CMK (cell line): ENCODE results near the gene HS6ST3.
"Not testable (repeated sequence)": the region's sequence is repeated elsewhere in the genome, so short reads cannot be mapped to it uniquely, and the experiment has no call there.

Experiments used
- DNase-seq: peaks from one replicate; pipeline ENCODE4 v3.0.0-alpha.2; 2010; ENCODE audit warnings: low read depth

HS6ST3 gene

GRCh38 chr13:96091164-96092117 is 1.5 kb downstream of the HS6ST3 start:
- no peak for DNase-seq

- DNase-seq: no peak
These were observed 3.5 kb downstream of the HS6ST3 start for GRCh38 chr13:96093296-96094006.

DNA sequence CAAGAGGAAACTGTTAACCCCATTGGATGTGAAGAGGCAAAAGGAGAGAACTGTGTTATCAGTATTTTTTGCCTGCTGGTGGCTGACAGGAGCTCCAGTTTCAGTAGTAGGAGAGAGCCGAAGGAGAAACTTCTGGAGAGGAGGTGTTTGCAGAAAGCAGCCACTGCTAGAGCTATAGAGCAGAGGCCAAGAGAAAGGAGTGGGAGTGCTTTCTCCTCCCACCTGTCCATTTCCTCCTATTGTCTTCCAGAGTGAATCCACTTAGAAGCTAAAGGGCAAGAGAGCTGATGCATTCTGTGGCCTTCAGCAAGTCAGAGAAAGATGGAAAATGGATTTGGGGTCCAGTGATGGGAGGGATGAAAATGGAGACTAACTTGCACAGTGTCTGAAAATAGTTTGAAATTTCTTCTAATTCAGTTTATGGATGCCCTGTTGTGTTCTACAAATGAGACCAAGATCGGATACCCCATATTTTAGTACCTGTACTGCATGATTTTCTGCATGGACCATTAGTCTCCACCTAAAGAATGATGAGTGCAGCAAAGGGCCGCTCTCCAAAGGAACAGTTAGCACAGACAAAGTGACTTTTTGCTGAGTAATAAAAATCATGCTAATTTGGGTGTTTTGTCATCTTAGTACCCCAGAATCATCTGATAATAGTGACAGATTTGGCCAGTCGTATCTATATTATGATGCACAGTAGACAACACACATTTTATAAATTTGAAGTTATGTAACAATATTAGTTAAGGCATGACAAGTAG is 10.7 kb downstream of the HS6ST3 start:
- DNase-seq: no peak

- no peak for DNase-seq
These were observed 14.6 kb downstream of the HS6ST3 start for GRCh38 chr13:96104516-96104915.

GRCh38 chr13:96108072-96108471 is 18.2 kb downstream of the HS6ST3 start:
- not testable (repeated sequence) for DNase-seq

DNA sequence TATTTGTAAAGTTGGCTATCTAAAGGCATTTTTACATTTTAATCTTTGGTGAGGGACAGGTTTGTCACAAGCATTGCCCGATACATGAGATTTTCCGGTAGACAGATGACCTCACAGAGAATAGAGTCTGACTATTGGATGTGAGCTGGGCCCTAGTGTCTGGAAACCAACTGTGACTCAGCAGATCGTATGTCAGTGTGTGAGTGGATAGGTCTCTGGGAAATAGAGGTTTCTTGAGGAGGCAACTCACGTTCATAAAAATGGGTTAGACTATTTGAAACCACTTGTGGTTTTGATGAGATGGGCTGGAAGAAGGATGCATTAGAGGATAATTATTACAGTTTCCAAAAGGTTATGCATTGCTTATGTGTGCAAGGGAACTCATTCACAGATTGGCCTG is 19.2 kb downstream of the HS6ST3 start:
- DNase-seq: no peak

GRCh38 chr13:96112936-96113335 is 23.0 kb downstream of the HS6ST3 start:
- no peak for DNase-seq

DNA sequence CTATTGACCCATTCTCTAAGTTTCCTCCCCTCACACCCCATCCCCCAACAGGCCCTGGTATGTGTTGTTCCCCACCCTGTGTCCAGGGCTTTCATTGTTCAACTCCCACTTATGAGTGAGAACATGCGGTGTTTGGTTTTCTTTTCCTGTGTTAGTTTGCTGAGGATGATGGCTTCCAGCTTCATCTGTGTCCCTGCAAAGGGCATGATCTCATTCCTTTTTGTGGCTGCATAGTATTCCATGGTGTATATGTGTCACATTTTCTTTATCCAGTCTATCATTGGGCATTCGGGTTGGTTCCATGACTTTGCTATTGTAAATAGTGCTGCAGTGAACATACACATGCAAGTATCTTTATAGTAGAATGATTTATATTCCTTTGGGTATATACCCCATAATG is 25.5 kb downstream of the HS6ST3 start:
- not testable (repeated sequence) for DNase-seq

DNA sequence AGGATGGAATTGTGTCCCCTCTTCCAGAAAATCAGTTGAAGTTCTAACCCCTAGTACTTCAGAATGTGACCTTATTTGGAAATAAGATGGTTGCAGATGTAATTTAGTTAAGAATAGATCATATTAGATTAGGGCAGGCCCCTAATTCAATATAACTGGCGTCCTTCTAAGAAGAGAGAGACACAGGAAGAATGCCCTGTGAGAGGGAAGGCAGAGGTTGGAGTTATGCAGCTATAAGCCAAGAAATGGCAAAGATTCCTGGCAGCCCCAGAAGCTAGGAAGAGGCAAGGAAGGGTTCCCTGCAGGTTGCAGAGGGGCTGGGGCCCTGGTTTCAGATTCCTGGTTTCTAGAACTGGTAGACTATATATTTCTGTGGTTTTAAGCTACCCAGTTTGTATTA is 30.0 kb downstream of the HS6ST3 start:
- no peak for DNase-seq

DNA sequence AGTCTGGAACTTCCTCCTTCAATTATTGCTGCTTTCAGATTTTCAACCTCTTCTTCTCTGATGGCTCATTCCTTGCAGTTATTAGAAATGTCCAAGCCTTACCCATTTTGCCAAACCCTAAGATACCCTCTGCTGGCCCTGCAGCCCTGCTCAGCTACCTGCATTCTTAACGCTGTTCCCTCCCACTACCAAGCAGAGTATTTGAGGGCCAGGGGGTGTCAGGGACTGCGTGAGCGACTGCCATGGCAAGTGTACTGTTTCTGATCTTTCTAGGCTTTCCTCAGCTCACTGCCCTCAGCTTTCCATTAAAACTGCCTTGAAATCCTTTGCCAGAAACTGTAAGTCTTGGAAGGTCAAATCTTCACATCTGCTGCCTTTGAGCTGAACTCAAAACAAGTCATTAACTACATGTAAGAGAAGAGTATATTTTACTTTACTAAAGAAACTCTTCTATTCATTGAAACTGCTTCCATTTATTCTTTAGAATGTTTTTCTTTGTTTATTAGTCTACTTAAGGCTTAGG is 41.0 kb downstream of the HS6ST3 start:
- no peak for DNase-seq

GRCh38 chr13:96141032-96141431 is 51.1 kb downstream of the HS6ST3 start:
- DNase-seq: no peak

GRCh38 chr13:96159725-96160124 is 69.8 kb downstream of the HS6ST3 start:
- DNase-seq: no peak

- DNase-seq: no peak
These were observed 71.2 kb downstream of the HS6ST3 start for GRCh38 chr13:96161141-96161540.

GRCh38 chr13:96165840-96166239 is 75.9 kb downstream of the HS6ST3 start:
- no peak for DNase-seq

- DNase-seq: no peak
These were observed 82.2 kb downstream of the HS6ST3 start for GRCh38 chr13:96172066-96172465.

- no peak for DNase-seq
These were observed 88.9 kb downstream of the HS6ST3 start for GRCh38 chr13:96178759-96179158.

DNA sequence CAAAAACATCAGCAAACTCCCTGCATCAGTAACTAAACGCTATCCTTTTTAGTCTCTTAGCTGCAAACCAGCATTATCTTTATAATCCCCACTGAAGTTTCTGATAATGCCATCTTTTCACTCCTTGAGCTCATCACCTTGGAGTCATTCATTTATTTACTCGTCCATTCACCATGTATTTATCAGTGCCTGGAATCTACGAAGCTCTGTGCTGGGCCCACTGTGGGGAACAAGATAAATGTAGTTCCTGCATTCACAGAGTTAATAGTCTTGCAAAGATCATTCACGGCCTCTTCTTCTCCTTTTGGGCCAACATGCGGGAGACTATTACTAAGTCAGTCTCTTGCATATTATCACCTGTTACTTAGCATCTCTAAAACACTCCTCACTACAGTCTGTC is 89.4 kb downstream of the HS6ST3 start:
- DNase-seq: no peak

DNA sequence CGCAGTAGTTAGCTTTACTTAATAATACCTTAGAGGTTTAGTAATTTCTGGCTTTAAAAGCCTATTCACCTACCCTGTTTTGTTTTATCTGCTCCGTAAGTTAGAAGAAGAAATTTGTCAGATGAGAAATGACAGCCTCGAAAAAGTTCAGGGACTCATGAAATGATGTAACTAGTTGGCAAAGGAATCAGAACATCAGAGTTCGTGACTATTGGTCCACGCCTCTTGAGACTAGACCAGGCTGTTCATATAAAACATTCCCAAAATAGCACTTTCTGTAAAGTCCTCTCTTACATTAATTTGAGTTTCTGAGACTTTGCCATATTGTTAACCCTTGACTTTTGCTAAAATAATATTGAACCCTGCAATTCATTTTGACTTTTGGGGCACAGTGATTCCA is 92.0 kb downstream of the HS6ST3 start:
- DNase-seq: no peak

GRCh38 chr13:96185818-96186217 is 95.9 kb downstream of the HS6ST3 start:
- DNase-seq: no peak

DNA sequence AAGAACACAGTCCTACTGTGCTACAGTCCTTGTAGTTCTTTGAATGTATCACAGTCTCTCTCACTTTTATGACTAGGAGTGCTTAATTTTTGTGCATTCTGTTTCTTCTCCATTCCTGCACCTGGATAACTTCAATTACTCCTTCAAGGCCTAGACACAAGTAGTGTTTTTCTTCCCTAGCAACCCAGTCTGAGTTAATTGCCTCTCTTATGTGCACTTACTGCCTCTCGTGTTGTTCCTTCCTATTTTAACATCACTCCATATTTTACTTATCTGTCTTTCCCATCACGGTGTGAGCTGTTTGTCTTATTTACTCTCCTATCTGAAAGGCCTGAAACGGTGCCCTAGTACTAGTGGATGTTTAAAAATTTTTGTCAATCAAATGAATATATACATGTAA is 101.5 kb downstream of the HS6ST3 start:
- DNase-seq: no peak

GRCh38 chr13:96193728-96194310 is 103.9 kb downstream of the HS6ST3 start:
- DNase-seq: no peak

GRCh38 chr13:96198038-96198437 is 108.1 kb downstream of the HS6ST3 start:
- DNase-seq: no peak
